Central memory CD4-positive, alpha-beta T cell (primary cell): Measurements from ENCODE around the gene ECHDC3.
A peak's percentile ranks its signal among the peaks of the same experiment; 100 is the strongest.
"Not testable (repeated sequence)": the region's sequence is repeated elsewhere in the genome, so short reads cannot be mapped to it uniquely, and the experiment has no call there.

ENCODE experiments used
- DNase-seq: peaks from one replicate; pipeline ENCODE4 v3.0.0; 2022
- total RNA-seq, 3 experiments: gene quantifications; one replicate each; lab custom pipeline; 2026; lab: John Stamatoyannopoulos, UW

ECHDC3 gene
- 0.39 to 0.78 (median 0.49) reads per million in 3 experiments for total RNA-seq

- DNase-seq: peak; percentile 36
These were observed at the start of gene ECHDC3 for GRCh38 chr10:11742009-11742778. ECHDC3 (plus strand) TSS chr10:11742382; CDS start chr10:11742577, 195 bp downstream.

- DNase-seq: no peak
These were observed 48.8 kb upstream of the ECHDC3 start for GRCh38 chr10:11693376-11693775.

DNA sequence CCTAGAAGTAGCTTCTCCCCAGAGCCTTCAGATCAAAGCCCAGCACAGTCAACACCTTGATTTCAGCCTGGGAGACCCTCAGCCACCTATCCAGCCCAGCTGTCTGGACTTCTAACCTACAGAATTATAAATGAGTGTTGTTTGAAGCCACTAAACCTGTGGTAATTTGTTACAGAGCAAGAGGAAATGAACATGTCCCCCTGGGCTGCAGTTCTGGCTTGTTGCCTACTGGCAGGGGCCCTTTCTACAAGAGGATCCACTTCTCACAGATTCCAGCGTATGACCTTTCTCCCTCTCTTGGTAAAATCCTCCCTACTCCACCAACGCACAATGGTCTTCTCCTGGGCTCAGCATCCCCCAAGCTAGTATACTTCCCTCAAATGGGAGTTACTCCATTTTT, 46.4 kb upstream of the ECHDC3 start:
- no peak for DNase-seq

- no peak for DNase-seq
These were observed 44.3 kb upstream of the ECHDC3 start for GRCh38 chr10:11697718-11698527.

DNA sequence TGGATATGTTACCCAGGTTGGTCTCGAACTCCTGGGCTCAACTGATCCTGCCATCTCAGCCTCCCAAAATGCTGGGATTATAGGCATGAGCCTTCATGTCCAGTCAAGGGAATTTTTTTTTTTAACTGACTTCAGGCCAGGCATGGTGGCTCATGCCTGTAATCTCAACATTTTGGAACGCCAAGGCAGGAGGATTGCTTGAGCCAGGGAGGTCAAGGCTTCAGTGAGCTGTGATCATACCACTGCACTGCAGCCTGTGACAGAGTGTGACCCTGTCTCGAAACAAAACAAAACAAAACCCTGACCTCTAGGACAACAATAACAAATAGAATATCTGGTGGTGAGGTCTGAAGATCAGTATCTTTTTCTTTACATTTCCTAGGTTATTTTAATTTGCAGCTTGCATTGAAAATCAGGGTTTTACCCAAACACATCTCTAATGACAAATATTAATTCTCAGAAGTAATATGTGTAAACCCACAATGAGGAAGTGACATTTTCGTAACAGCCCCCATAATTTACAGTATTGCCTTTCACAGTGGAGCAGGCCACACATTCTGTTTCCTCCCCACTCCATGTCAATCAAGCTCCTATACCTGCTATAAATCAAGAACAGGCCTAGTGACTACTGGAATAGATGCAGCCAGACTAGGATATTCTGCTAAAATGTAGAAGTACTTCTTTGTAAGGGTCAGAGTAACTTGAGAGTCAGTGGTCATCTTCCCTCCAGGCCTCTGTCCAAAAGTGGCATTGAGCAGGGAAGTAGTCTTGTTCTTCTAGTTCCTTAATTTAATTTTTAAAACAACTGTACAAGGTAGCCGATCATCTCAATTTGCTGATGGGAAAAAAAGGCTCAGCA, 43.3 kb upstream of the ECHDC3 start:
- no peak for DNase-seq

DNA sequence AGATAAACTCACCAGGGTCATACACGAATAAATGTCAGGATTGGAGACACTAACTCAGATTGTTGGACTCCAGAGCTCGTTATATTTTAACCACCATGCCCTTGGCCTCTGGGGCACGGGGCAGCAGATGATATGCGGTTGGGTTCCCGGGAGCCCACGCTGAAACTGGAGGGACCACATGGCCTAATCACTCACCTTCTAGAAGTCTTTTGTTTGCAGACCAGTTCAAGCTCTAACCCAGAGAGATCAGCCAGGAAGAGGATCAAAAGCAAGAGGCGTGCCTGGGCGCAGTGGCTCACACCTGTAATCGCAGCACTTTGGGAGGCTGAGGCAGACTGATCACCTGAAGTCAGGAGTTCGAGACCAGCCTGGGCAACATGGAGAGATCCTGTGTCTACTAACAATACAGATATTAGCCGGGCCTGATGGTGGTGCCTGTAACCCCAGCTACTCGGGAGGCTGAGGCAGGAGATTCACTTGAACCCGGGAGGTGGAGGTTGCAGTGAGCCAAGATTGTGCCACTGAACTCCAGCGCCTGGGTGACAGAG, 42.6 kb upstream of the ECHDC3 start:
- no peak for DNase-seq

DNA sequence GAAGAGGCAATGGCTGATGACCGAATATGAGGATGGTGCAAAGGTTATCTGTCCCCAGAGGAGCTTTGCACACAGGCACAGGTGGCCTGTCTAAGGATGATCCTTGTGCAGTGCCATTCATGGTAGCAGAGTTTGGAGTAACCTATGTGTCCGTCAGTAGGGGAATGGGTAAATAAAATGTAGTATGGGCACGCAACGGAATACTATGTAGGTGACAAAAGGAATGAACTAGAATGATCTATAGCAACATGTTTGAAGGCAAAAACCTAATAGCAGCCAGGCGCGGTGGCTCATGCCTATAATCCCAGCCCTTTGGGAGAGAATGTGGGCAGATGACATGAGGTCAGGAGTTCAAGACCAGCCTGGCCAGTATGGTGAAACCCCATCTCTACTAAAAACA, 41.6 kb upstream of the ECHDC3 start:
- DNase-seq: no peak

DNA sequence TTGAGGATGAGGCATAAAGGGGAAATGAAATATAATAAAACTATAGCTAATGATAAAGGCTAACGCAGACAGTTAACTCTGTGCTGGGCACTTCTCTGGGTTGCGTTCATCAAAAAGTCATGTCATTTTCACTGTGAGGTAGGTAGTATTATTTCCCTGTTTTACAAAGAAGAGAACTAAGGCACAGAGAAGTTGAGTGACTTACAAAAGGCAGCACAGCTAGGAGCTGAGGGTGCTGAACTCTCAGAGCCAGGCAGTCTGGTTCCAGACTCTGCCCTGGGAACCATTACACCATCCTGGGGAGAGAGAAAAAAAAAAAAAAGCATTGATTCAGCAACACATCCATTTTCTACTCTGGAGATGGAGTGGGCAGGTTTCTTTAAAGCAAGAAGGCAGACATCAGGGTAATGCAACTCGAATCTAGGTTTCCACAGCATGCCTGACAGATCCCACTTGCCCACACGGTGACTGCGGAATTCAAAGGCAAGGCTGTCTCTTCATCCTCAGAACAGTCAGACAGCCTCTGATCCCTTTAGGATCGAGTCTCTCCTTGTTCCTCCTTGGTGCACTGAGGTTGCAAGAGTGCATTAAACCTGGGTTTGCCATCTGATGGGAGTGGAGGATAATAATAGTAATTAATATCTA, 40.6 kb upstream of the ECHDC3 start:
- DNase-seq: no peak

DNA sequence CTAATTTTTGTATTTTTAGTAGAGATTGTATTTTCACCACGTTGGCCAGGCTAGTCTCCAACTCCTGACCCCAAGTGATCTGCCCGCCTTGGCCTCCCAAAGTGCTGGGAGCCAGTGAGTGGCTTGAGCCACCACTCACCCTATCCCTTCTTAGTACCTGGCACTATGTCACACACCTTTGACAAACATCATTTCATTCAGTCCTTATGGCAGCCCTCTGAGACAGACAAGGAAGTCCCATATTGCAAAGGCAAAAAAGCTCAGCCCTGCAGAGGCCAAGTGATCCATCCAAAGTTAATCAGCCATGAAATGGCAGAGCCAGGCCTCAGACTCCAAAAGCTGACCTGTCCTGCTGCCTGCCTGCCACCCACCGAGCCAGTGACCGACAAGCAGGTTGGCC, 39.9 kb upstream of the ECHDC3 start:
- DNase-seq: no peak

GRCh38 chr10:11704092-11704491, 38.1 kb upstream of the ECHDC3 start:
- no peak for DNase-seq

- no peak for DNase-seq
These were observed 36.5 kb upstream of the ECHDC3 start for GRCh38 chr10:11705722-11706121.

- DNase-seq: no peak
These were observed 35.2 kb upstream of the ECHDC3 start for GRCh38 chr10:11706895-11707567.

DNA sequence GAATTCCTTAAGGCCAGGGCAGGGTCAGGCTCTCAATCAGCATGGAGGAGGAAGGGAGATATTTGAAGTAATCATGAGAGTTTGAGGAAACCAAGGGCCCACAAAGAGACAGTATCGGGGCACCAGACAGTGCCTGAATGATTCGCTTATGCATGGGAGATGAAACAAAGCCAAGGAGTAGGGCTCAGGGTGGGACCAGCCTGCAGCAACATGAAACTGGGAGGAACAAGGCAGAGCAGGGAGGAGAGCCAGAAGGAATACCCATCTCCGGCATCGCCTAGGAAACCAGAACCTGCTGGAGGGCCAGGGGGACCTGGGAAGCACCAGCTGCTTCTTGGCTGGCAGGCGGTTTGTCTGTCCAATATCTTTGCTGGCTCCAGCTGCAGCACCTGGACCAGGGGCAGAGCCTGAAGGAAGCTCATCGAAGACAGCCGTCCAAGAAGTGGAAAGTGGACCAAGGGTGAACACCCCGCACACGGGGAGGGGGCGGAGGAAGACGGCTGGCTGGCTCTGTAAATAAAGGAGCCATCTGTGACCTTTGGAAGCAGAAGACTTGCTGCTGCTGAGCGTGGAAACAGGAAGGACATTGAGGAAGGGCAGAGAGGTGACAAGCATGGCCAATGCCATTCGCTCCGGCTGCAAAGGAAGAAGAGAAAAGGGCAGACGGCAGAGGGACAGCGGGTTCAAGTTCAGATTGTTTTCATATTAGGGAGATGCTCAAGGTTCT, 34.4 kb upstream of the ECHDC3 start:
- DNase-seq: no peak

DNA sequence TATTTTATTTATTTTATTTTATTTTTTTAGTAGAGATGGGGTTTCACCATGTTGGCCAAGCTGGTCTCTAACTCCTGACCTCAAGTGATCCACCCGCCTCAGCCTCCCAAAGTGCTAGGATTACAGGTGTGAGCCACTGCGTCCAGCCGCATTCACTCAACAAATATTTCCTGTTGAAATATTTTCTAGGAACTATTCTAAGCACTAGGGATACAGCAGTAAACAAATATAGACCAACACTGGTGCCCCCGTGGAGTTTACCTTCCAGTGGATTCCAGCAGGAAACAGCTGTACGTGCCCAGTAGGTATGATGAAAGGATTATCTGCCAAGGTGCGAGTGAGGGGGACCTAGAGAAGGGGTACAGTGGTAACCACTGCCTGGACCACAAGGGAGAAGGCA, 33.4 kb upstream of the ECHDC3 start:
- not testable (repeated sequence) for DNase-seq

- no peak for DNase-seq
These were observed 29.4 kb upstream of the ECHDC3 start for GRCh38 chr10:11712744-11713143.

- no peak for DNase-seq
These were observed 28.9 kb upstream of the ECHDC3 start for GRCh38 chr10:11713186-11713743.

GRCh38 chr10:11713963-11714362, 28.2 kb upstream of the ECHDC3 start:
- DNase-seq: no peak

DNA sequence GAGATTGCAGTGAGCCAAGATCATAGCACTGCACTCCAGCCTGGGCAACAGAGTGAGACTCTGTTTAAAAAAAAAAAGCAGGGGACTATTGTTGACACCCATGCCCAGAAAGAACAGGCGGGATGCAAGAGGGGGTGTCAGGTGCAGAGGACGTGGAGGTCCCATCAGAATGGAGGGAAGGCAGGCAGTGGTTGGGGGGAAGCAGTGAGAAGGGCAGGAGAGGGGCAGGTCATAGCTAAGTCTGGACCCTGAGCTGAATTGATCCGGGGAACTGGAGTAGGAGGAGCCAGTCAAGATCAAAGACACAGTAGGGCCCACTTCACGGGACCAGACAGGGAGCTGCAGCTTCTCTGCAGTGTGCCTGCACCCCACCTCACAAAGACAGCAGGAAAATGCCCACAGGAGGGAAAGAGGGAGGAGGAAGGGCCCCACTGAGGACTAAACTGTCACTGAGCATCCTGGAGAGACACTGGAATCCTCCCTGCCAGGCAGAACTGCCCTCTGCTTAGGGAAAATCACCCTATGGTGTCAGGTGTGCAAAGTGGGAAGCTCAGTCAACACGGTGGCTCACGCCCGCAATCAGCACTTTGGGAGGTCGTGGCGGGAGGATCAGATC, 27.3 kb upstream of the ECHDC3 start:
- no peak for DNase-seq

- DNase-seq: no peak
These were observed 26.2 kb upstream of the ECHDC3 start for GRCh38 chr10:11715815-11716494.

- DNase-seq: no peak
These were observed 25.5 kb upstream of the ECHDC3 start for GRCh38 chr10:11716686-11717085.
